ENCODE measurements around the gene CASS4.
"Not testable (repeated sequence)": the region's sequence is repeated elsewhere in the genome, so short reads cannot be mapped to it uniquely, and the experiment has no call there.

GRCh38 chr20:56390396-56390795, 21.7 kb upstream of the CASS4 start:
- TF ChIP-seq CTCF (IDR thresholded peaks at IDR 0.05); POLR2AphosphoS5 (IDR thresholded peaks at IDR 0.05; ENCODE audit: low read depth, low read length); REST (IDR thresholded peaks at IDR 0.05; ENCODE audit: insufficient read depth in 1 of 2, low read depth in 2 of 2, low read length in 1 of 2); TCF7L2 (IDR thresholded peaks at IDR 0.05; ENCODE audit: low read depth, low read length): not testable (repeated sequence)

Data from Panc1 (cell line).